CD4-positive, alpha-beta T cell treated with Interleukin-4 for 1 hour (primary cell): Measurements from ENCODE around the gene ACTA2.

Source experiments
- DNase-seq, 2 donors: peaks; one replicate each; pipeline ENCODE4 v3.0.0-alpha.2; 2020 to 2022

ACTA2 gene

DNA sequence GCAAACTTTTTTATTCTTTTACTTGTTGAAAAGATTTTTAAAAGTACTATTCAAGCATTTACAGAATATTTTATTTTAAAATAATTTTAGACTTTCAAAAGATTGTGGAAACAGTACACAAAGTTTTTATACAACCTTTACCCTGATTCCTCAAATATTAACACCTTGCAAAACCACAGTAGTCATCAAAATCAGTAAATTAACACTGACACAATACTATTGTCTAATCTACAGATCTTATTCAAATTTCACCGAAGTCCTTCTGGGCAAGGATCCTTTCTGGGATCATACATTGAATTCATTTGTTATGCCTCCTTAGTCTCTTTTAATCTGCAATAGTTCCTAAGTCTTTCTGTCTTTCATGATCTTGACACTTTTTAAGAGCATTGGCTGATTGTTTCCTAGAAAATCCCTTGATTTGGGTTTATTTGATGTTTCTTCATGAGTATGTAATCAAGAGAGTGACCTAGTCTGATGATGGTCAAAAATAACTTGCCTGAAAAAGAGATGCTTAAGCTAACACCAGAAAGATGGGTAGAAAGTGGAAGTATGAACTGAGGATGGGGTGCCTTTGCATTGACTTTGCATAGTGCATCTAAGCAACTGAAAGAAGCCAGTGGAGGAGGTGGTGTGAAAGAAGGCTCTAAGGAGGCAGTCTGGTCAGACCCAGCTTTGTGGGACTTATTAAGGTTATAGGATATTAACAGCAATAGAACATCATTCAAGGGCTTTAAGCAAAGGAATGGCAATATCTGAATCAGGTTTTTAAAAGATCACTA, 62.8 kb downstream of the ACTA2 start:
- no peak for DNase-seq

DNA sequence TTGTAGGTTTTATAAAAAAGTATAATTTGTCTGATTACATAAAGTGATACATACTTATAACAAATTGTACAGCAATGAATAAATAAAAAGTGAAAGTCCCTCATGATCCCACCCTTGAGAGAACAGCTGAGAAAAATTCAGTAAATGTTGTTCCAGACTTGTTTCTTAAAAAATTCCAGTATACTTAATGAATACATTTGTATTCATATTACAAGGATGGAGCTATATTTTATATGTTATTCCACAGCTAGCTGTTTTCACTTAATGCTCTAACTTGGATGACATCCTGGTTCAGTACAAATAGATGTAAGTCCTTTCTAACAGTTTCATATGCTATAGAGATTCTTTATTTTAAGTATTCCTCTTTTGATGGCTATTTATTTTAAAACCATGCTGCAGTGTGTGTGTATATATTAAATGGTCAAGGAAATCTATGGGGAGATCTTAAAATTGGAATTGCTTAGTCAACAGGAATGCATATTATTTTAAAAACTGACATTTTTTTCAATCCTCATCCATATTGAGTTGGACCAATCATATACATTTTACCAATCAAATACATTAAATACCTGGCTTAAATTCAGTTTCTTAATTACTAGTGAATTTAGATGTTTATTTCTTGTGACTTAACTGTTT, 63.6 kb downstream of the ACTA2 start:
- DNase-seq: no peak

DNA sequence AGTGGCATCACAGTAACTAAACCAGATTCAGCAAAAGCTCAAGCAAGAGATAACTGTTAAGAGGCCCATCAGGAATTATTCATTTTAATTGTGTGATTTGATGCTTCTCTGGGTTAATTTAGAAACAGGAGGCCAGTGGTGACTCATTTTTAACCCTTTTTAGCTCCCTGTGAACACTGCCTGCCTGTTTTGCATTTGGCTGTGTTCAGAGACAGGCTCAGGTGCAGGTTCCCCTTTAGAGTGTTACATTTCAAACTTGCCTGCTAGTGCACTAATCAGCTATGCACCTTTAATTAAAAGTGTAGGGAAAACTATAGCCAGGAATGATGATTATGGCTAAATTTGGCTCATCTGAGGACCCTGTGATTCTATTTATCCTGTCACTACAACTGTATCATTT, 66.0 kb downstream of the ACTA2 start:
- DNase-seq: no peak
